SK-N-SH (cell line): Measurements from ENCODE around the gene GABRA5. TPM values are rescaled to one million over a fixed set of nuclear protein-coding genes. Genes with fewer than 3 reads are reported as not detected.

Experiments
- CTCF ChIA-PET: fragments of 300-600, 350-600 bp; formaldehyde crosslinking; extraction: SDS; loops from one replicate; lab custom pipeline; 2021; lab: Yijun Ruan, JAX
- POLR2A ChIA-PET: fragments of 350-600 bp; sonication (Branson Sonifier 250); formaldehyde crosslinking; extraction: SDS; loops from one replicate; lab custom pipeline; 2020; ENCODE audit warnings: antibody characterized with exemption, inconsistent platforms; lab: Yijun Ruan, JAX
- DNase-seq: peaks from one replicate; pipeline ENCODE4 v3.0.0; 2012
- H2AFZ ChIP-seq: fragments of 200-600 bp; sonication (generic); 2 replicates; pipeline ENCODE4 v1.8.1; 2016; ENCODE audit warnings: antibody characterized with exemption, mild to moderate bottlenecking, low read depth
- H3F3A ChIP-seq: fragments of 200-600 bp; sonication (generic); replicated peaks from 2 replicates; pipeline ENCODE3; 2016; ENCODE audit warnings: antibody characterized with exemption, mild to moderate bottlenecking; ENCODE audit not compliant: insufficient read depth
- H3K27ac ChIP-seq, 2 experiments: fragments of 200-500 bp in 1 of 2; fragments of 200-600 bp in 1 of 2; sonication (Bioruptor generic) in 1 of 2; sonication (generic), shearing (Covaris generic) in 1 of 2; 2 replicates each; pipeline versions ENCODE4 v1.5.1 to v1.6.1; 2014 to 2016; ENCODE audit warnings: low read depth in 2 of 2, inconsistent platforms in 1 of 2, low read length in 1 of 2, mild to moderate bottlenecking in 1 of 2, mixed read lengths in 1 of 2
- H3K27me3 ChIP-seq: fragments of 200-600 bp; sonication (generic), shearing (Covaris generic); 2 replicates; pipeline ENCODE4 v1.6.1; 2016; ENCODE audit warnings: mixed run types; ENCODE audit not compliant: insufficient read depth
- H3K36me3 ChIP-seq, 2 experiments: fragments of 200-500 bp in 1 of 2; fragments of 200-600 bp in 1 of 2; sonication (Bioruptor generic) in 1 of 2; sonication (generic) in 1 of 2; replicated peaks in 1 of 2; 2 replicates each; pipeline versions ENCODE3 to v1.5.1; 2014 to 2016; ENCODE audit warnings: low read length in 1 of 2, mild to moderate bottlenecking in 1 of 2; ENCODE audit not compliant: insufficient read depth in 2 of 2, control insufficient read depth in 1 of 2
- H3K4me1 ChIP-seq, 2 experiments: fragments of 200-500 bp in 1 of 2; fragments of 200-600 bp in 1 of 2; sonication (Bioruptor generic) in 1 of 2; sonication (generic), shearing (Covaris generic) in 1 of 2; 2 replicates each; pipeline versions ENCODE4 v1.5.1 to v1.6.1; 2014 to 2016; ENCODE audit warnings: low read depth in 1 of 2, low read length in 1 of 2, mixed run types in 1 of 2; ENCODE audit not compliant: insufficient read depth in 2 of 2, control insufficient read depth in 1 of 2
- H3K4me2 ChIP-seq: fragments of 200-600 bp; sonication (generic), shearing (Covaris generic); 2 replicates; pipeline ENCODE4 v1.6.1; 2017; ENCODE audit warnings: mixed run types
- H3K4me3 ChIP-seq, 2 experiments: fragments of 200-500 bp in 1 of 2; fragments of 200-600 bp in 1 of 2; sonication (Bioruptor generic) in 1 of 2; sonication (generic), shearing (Covaris generic) in 1 of 2; 2 replicates each; pipeline versions ENCODE4 v1.5.1 to v1.8.1; 2014 to 2016; ENCODE audit warnings: low read depth in 2 of 2, inconsistent platforms in 1 of 2, low read length in 1 of 2, mild to moderate bottlenecking in 1 of 2, mixed read lengths in 1 of 2, moderate library complexity in 1 of 2
- H3K79me2 ChIP-seq: fragments of 200-600 bp; sonication (generic); 2 replicates; pipeline ENCODE4 v1.8.1; 2017; ENCODE audit warnings: mild to moderate bottlenecking; ENCODE audit not compliant: insufficient read depth
- H3K9ac ChIP-seq: fragments of 200-600 bp; sonication (generic); 2 replicates; pipeline ENCODE4 v1.6.1; 2017; ENCODE audit warnings: mixed run types
- H3K9me2 ChIP-seq: fragments of 200-600 bp; sonication (generic); 2 replicates; pipeline ENCODE4 v1.6.1; 2017; ENCODE audit warnings: mixed run types
- H3K9me3 ChIP-seq: fragments of 200-600 bp; sonication (generic); 2 replicates; pipeline ENCODE4 v1.6.1; 2017; ENCODE audit warnings: mixed run types, mild to moderate bottlenecking, moderate library complexity
- H4K20me1 ChIP-seq: fragments of 200-600 bp; sonication (generic); 2 replicates; pipeline ENCODE4 v1.6.1; 2017; ENCODE audit warnings: mild to moderate bottlenecking, mixed run types; ENCODE audit not compliant: insufficient read depth
- CHD2 ChIP-seq: fragments of 150-350 bp; IDR thresholded peaks from 2 replicates; pipeline ENCODE4 v1.6.1; 2018; ENCODE audit warnings: low read length; ENCODE audit not compliant: partially characterized antibody
- EP300 ChIP-seq, 2 experiments: IDR thresholded peaks; 2 replicates each; pipeline versions ENCODE4 v1.4.0 to v1.6.1; 2012; ENCODE audit warnings: borderline replicate concordance in 1 of 2, low read depth in 1 of 2, low read length in 1 of 2
- FOSL2 ChIP-seq: IDR thresholded peaks from 2 replicates; pipeline ENCODE4 v1.4.0; 2012; ENCODE audit warnings: low read depth, mild to moderate bottlenecking, moderate library complexity, borderline replicate concordance
- FOXM1 ChIP-seq: IDR thresholded peaks from 2 replicates; pipeline ENCODE4 v1.4.0; 2012; ENCODE audit warnings: low read depth, mild to moderate bottlenecking
- MEF2A ChIP-seq: IDR thresholded peaks from 2 replicates; pipeline ENCODE4 v1.4.0; 2012; ENCODE audit warnings: low read depth, borderline replicate concordance
- MXI1 ChIP-seq: IDR thresholded peaks from 2 replicates; pipeline ENCODE4 v1.6.1; 2012; ENCODE audit warnings: mild to moderate bottlenecking, low read depth, low read length, improper control_type of control experiment
- NFIC ChIP-seq: IDR thresholded peaks from 2 replicates; pipeline ENCODE4 v1.4.0; 2012; ENCODE audit warnings: borderline replicate concordance
- RCOR1 ChIP-seq: fragments of 150-350 bp; IDR thresholded peaks from 2 replicates; pipeline ENCODE4 v1.6.1; 2017; ENCODE audit warnings: antibody characterized with exemption, low read length
- RFX5 ChIP-seq: IDR thresholded peaks from 2 replicates; pipeline ENCODE4 v1.6.1; 2012; ENCODE audit warnings: mild to moderate bottlenecking, improper control_type of control experiment, low read length
- RXRA ChIP-seq: IDR thresholded peaks from 2 replicates; pipeline ENCODE4 v1.4.0; 2012; ENCODE audit warnings: low read depth, mild to moderate bottlenecking, borderline replicate concordance
- SIN3A ChIP-seq: IDR thresholded peaks from 2 replicates; pipeline ENCODE4 v1.6.1; 2012; ENCODE audit warnings: low read depth, mild to moderate bottlenecking, low read length, moderate library complexity, borderline replicate concordance
- SMC3 ChIP-seq: IDR thresholded peaks from 2 replicates; pipeline ENCODE4 v1.6.1; 2012; ENCODE audit warnings: low read depth, low read length, improper control_type of control experiment
- TAF1 ChIP-seq: IDR thresholded peaks from 2 replicates; pipeline ENCODE4 v1.6.1; 2012; ENCODE audit warnings: low read depth, mild to moderate bottlenecking, low read length, moderate library complexity, borderline replicate concordance
- TCF12 ChIP-seq: IDR thresholded peaks from 2 replicates; pipeline ENCODE4 v1.4.0; 2012
- WGBS: methylation state at CpG from one replicate; pipeline ENCODE4 v1.1.6; 2017; ENCODE audit warnings: low lambda C conversion rate; 5-methylcytosine and 5-hydroxymethylcytosine counted together
- polyA plus RNA-seq, 3 experiments: library from polyadenylated mRNA; depleted of rRNA; stranded (reverse); fragments of >200 nt; gene quantifications; 2 replicates each; pipeline ENCODE4 v1.2.3, GENCODE V29; 2012
- TF ChIP-seq, protein P1 (sequence below): fragments of 200-600 bp; sonication (generic); IDR thresholded peaks from 2 replicates; pipeline ENCODE4 v1.6.1; 2017; ENCODE audit warnings: antibody characterized with exemption, mild to moderate bottlenecking, moderate library complexity
- TF ChIP-seq, protein P2 (sequence below): IDR thresholded peaks from 2 replicates; pipeline ENCODE4 v1.4.0; 2012; ENCODE audit warnings: low read depth, borderline replicate concordance
- TF ChIP-seq, protein P3 (sequence below): IDR thresholded peaks from 2 replicates; pipeline ENCODE4 v1.4.0; 2012; ENCODE audit warnings: low read depth
- TF ChIP-seq, protein P4 (sequence below): IDR thresholded peaks from 2 replicates; pipeline ENCODE4; 2012
- TF ChIP-seq, protein P5 (sequence below): IDR thresholded peaks from 2 replicates; pipeline ENCODE4 v1.4.0; 2012; ENCODE audit warnings: low read depth, borderline replicate concordance
- TF ChIP-seq, protein P6 (sequence below): fragments of 150-350 bp; IDR thresholded peaks from 2 replicates; pipeline ENCODE4 v1.6.1; 2016; ENCODE audit warnings: mild to moderate bottlenecking, low read depth, low read length

Gene GABRA5
- polyA plus RNA-seq, 1 of the 3 experiments (the other 2 are of a cell fraction): not detected

DNA sequence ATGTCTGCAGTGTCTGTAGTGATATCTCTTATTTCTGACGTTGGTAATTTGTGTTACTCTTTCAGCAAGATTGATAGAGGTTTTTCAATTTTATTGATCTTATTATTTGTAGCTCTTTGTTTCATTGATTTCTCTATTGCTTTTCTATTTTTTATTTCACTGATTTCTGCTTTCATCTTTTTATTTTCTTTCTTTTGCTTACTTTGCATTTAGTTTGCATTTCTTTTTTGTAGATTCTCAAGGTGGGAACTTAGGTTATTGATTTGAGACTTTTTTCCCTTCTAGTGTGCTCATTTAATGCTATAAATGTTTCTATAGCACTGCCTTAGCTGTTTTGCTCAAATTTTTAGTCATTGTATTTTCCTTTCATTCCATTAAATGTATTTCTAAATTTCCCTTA lies 54.6 kb downstream of the GABRA5 start:
- Histone ChIP-seq H3K27me3 (no peaks in the 10 kb centered on the region), H2AFZ (no peak overlapping the region), H3K4me1 (no peaks in the 10 kb centered on the region), H4K20me1 (no peaks in the 10 kb centered on the region), H3K4me2 (no peak overlapping the region), H3K36me3 (peaks cover 0 to 3% of the 10 kb centered on the region in 2 experiments), H3K9me3 (peaks cover 6% of the 10 kb centered on the region; the same call in 1 of the 2 replicates), H3K79me2 (no peaks in the 10 kb centered on the region), H3K27ac (no peak overlapping the region), H3F3A (no peaks in the 10 kb centered on the region), H3K4me3 (no peak overlapping the region), H3K9ac (no peak overlapping the region), H3K9me2 (no peaks in the 10 kb centered on the region)
- CTCF ChIA-PET: interaction anchor here (1.5 to 1.6 kb wide), 2 partner anchors 13 to 30 kb away, joined by 3 to 6 read pairs; no protein-coding TSS in a partner anchor
- 11% methylated on average over 1 of the region's 1 CpG for WGBS
- TF ChIP-seq, protein P1, sequence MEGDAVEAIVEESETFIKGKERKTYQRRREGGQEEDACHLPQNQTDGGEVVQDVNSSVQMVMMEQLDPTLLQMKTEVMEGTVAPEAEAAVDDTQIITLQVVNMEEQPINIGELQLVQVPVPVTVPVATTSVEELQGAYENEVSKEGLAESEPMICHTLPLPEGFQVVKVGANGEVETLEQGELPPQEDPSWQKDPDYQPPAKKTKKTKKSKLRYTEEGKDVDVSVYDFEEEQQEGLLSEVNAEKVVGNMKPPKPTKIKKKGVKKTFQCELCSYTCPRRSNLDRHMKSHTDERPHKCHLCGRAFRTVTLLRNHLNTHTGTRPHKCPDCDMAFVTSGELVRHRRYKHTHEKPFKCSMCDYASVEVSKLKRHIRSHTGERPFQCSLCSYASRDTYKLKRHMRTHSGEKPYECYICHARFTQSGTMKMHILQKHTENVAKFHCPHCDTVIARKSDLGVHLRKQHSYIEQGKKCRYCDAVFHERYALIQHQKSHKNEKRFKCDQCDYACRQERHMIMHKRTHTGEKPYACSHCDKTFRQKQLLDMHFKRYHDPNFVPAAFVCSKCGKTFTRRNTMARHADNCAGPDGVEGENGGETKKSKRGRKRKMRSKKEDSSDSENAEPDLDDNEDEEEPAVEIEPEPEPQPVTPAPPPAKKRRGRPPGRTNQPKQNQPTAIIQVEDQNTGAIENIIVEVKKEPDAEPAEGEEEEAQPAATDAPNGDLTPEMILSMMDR: no peak
- TF ChIP-seq FOXM1 (no peak), CHD2 (no peak), SIN3A (no peak), RXRA (no peak), MEF2A (no peak), RCOR1 (no peak), RFX5 (no peak), TAF1 (no peak), SMC3 (no peak), FOSL2 (no peak), EP300 (IDR thresholded peaks at IDR 0.05; ENCODE audit: borderline replicate concordance in 1 of 2, low read depth in 1 of 2, low read length in 1 of 2) (no peak), TCF12 (no peak), NFIC (no peak), MXI1 (no peak)
- TF ChIP-seq, protein P2, sequence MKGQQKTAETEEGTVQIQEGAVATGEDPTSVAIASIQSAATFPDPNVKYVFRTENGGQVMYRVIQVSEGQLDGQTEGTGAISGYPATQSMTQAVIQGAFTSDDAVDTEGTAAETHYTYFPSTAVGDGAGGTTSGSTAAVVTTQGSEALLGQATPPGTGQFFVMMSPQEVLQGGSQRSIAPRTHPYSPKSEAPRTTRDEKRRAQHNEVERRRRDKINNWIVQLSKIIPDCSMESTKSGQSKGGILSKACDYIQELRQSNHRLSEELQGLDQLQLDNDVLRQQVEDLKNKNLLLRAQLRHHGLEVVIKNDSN: no peak
- TF ChIP-seq, protein P3, sequence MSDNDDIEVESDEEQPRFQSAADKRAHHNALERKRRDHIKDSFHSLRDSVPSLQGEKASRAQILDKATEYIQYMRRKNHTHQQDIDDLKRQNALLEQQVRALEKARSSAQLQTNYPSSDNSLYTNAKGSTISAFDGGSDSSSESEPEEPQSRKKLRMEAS: no peak
- TF ChIP-seq, protein P4, sequence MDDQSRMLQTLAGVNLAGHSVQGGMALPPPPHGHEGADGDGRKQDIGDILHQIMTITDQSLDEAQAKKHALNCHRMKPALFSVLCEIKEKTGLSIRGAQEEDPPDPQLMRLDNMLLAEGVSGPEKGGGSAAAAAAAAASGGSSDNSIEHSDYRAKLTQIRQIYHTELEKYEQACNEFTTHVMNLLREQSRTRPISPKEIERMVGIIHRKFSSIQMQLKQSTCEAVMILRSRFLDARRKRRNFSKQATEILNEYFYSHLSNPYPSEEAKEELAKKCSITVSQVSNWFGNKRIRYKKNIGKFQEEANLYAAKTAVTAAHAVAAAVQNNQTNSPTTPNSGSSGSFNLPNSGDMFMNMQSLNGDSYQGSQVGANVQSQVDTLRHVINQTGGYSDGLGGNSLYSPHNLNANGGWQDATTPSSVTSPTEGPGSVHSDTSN: no peak
- TF ChIP-seq, protein P5, sequence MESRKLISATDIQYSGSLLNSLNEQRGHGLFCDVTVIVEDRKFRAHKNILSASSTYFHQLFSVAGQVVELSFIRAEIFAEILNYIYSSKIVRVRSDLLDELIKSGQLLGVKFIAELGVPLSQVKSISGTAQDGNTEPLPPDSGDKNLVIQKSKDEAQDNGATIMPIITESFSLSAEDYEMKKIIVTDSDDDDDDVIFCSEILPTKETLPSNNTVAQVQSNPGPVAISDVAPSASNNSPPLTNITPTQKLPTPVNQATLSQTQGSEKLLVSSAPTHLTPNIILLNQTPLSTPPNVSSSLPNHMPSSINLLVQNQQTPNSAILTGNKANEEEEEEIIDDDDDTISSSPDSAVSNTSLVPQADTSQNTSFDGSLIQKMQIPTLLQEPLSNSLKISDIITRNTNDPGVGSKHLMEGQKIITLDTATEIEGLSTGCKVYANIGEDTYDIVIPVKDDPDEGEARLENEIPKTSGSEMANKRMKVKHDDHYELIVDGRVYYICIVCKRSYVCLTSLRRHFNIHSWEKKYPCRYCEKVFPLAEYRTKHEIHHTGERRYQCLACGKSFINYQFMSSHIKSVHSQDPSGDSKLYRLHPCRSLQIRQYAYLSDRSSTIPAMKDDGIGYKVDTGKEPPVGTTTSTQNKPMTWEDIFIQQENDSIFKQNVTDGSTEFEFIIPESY: no peak
- TF ChIP-seq, protein P6, sequence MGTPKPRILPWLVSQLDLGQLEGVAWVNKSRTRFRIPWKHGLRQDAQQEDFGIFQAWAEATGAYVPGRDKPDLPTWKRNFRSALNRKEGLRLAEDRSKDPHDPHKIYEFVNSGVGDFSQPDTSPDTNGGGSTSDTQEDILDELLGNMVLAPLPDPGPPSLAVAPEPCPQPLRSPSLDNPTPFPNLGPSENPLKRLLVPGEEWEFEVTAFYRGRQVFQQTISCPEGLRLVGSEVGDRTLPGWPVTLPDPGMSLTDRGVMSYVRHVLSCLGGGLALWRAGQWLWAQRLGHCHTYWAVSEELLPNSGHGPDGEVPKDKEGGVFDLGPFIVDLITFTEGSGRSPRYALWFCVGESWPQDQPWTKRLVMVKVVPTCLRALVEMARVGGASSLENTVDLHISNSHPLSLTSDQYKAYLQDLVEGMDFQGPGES: no peak
- POLR2A ChIA-PET: no interaction called here
- DNase-seq: no peak
